H1 (cell line): Measurements from ENCODE around the gene RBM20. TPM values are rescaled to one million over a fixed set of nuclear protein-coding genes. Genes with fewer than 3 reads are reported as not detected.

Source experiments
- CHD7 ChIP-seq: fragments of 300-600 bp; sonication (generic); IDR thresholded peaks from 2 replicates; pipeline ENCODE4 v1.7.1; 2012; ENCODE audit warnings: low read length, moderate library complexity, mild to moderate bottlenecking, inconsistent platforms; ENCODE audit not compliant: insufficient replicate concordance
- PHF8 ChIP-seq: fragments of 200-600 bp; sonication (generic); conservative IDR thresholded peaks from 2 replicates; pipeline ENCODE4 v1.7.1; 2012; ENCODE audit warnings: low read depth, mild to moderate bottlenecking, inconsistent platforms, low read length, moderate library complexity
- polyA plus RNA-seq, 7 experiments: library from polyadenylated mRNA; depleted of rRNA in 3 of 7; stranded (reverse) in 5 of 7; unstranded in 2 of 7; fragments of >200 nt in 5 of 7; fragments of 200-250 nt in 2 of 7; gene quantifications; 1 replicate in 5 of 7; 2 replicates in 1 of 7; 4 replicates in 1 of 7; pipeline versions ENCODE4 v1.2.1 to v1.2.3, GENCODE V29; 2011 to 2013; ENCODE audit warnings: missing spikeins in 2 of 7, mixed read lengths in 2 of 7
- total RNA-seq: library from RNA; stranded (reverse); fragmentation: NEBNext Ultra II Directional; extraction: Animal tissue kit (Norgen Biotek cat#: 25700); gene quantifications from 2 replicates; pipeline ENCODE4 v1.2.1, GENCODE V29; 2021

RBM20 gene
- total and polyA plus RNA-seq, 2 of the 8 experiments (the other 6 are each of a cell fraction or from before 2014, with no cell fraction given) = 0.05 to 0.63 TPM

GRCh38 chr10:110684800-110685446 is 40.8 kb downstream of the RBM20 start (continued):
- no peak for TF ChIP-seq CHD7
- TF ChIP-seq PHF8 = no peak
